Pancreas (tissue), 10 donors: ENCODE measurements around the gene LDLRAD4. TPM values are rescaled to one million over a fixed set of nuclear protein-coding genes. Genes with fewer than 3 reads are reported as not detected.

Experiments
- ATAC-seq, 4 donors: fragments of 200-7000 bp; cut with Tn5 transposase; one replicate each; pipeline versions ENCODE4 v1.8.0 to v1.9.1; 2020; ENCODE audit warnings: mild to moderate bottlenecking in 4 of 4, moderate library complexity in 4 of 4
- DNase-seq, 6 donors: peaks; one replicate each; pipeline ENCODE4 v3.0.0-alpha.2; 2020
- FAIRE-seq: peaks from 2 replicates; lab custom pipeline; 2012; peaks lifted over from hg19 to GRCh38; lab: Jason Lieb, UNC
- H3K27ac ChIP-seq, 4 donors: fragments of 200-600 bp; sonication (generic); 1 replicate in 3 of 4; 2 replicates in 1 of 4; pipeline versions ENCODE4 v1.5.0 to v1.8.0; 2020
- H3K27me3 ChIP-seq, 4 donors: fragments of 200-600 bp; one replicate each; pipeline ENCODE4 v1.8.0; 2021
- H3K36me3 ChIP-seq, 3 donors: fragments of 200-600 bp; sonication (generic) in 1 of 3; one replicate each; pipeline versions ENCODE4 v1.5.0 to v1.8.0; 2020 to 2021
- H3K4me1 ChIP-seq, 3 donors: fragments of 200-600 bp; one replicate each; pipeline ENCODE4 v1.8.0; 2021
- H3K4me3 ChIP-seq, 4 donors: fragments of 200-600 bp; sonication (generic) in 2 of 4; one replicate each; pipeline versions ENCODE4 v1.5.0 to v1.8.0; 2020 to 2021
- H3K9me3 ChIP-seq, 4 donors: fragments of 200-600 bp; one replicate each; pipeline ENCODE4 v1.8.0; 2021
- WGBS, 2 donors: extraction: QIAGEN DNeasy Blood & Tissue Kit; methylation state at CpG; one replicate each; pipeline ENCODE4 v1.1.7; 2013; 5-methylcytosine and 5-hydroxymethylcytosine counted together
- intact Hi-C, 3 donors: fragments of 100-400 bp; cut with DNase I; formaldehyde crosslinking; loops; one replicate each; pipeline versions ENCODE4 v1.11.1 to v1.14.2; 2022
- polyA plus RNA-seq, 2 donors: library from polyadenylated mRNA; stranded (reverse); fragments of 200-250 nt; gene quantifications; one replicate each; pipeline ENCODE4 v1.2.3, GENCODE V29; 2013
- total RNA-seq, 6 donors: library from RNA; stranded (reverse); fragmentation: NEBNext Ultra II Directional in 4 of 6; extraction: Animal tissue kit (Norgen Biotek cat#: 25700) in 4 of 6; gene quantifications; one replicate each; pipeline versions ENCODE4 v1.2.1 to v1.2.4, GENCODE V29; 2021 to 2023
- TF ChIP-seq, protein P1 (sequence below), 4 donors: fragments of 200-600 bp; sonication (generic) in 3 of 4; IDR thresholded peaks; one replicate each; pipeline versions ENCODE4 v1.5.0 to v1.8.0; 2021; ENCODE audit warnings: antibody characterized with exemption in 4 of 4
- donor health status: healthy with polysubstance abuse.
- donor health status: DM: no; HTN: no; CAD: no; lungs with moderate emphysema.
- donor health status: DM: no; HTN: no; CAD: no.
- donor health status: control.
- donor health status: control.
- donor health status: Bipolar disorder and iron deficiency.
- donor health status: DM: yes; HTN: yes; CAD: no.
- donor health status: DM: no; HTN: no; CAD: no.
- donor health status: DM: no; HTN: no; CAD: no.
- donor health status: DM: yes; HTN: yes; CAD: no.

LDLRAD4 gene
- total and polyA plus RNA-seq, 8 donors, result 2.5 to 21.8 (median 5.7) TPM

DNA sequence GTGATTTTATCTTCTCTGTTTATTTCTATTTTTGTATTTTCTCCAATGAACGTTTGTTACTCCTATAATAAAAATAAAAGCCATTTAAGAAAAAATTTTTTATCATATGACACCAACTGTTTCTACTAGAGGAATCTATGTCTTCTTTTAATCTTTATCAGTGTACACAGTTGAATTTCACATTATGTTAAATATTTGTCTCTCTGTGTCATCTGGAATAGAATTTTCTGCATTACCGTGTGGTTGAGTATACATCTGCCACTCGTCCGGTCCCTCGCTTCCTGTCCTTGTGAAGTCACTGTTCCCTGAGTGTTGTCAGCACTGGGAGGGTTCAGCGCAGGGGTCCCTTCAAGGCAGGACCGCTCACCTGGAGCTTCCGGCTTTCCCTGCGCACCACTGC is 99.2 kb downstream of the LDLRAD4 start:
- intact Hi-C loops, result no loop called here
- no peak overlapping the region for H3K4me3 ChIP-seq
- no peaks in the 10 kb centered on the region for H3K9me3 ChIP-seq
- no peaks in the 10 kb centered on the region for H3K27me3 ChIP-seq
- FAIRE-seq, result no peak
- DNase-seq, result no peak
- H3K36me3 ChIP-seq, result no peaks in the 10 kb centered on the region
- no peaks in the 10 kb centered on the region for H3K4me1 ChIP-seq
- H3K27ac ChIP-seq, result no peak overlapping the region
- ATAC-seq, result no peak
- TF ChIP-seq, protein P1, sequence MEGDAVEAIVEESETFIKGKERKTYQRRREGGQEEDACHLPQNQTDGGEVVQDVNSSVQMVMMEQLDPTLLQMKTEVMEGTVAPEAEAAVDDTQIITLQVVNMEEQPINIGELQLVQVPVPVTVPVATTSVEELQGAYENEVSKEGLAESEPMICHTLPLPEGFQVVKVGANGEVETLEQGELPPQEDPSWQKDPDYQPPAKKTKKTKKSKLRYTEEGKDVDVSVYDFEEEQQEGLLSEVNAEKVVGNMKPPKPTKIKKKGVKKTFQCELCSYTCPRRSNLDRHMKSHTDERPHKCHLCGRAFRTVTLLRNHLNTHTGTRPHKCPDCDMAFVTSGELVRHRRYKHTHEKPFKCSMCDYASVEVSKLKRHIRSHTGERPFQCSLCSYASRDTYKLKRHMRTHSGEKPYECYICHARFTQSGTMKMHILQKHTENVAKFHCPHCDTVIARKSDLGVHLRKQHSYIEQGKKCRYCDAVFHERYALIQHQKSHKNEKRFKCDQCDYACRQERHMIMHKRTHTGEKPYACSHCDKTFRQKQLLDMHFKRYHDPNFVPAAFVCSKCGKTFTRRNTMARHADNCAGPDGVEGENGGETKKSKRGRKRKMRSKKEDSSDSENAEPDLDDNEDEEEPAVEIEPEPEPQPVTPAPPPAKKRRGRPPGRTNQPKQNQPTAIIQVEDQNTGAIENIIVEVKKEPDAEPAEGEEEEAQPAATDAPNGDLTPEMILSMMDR (IDR thresholded peaks at IDR 0.05), result no peak
- WGBS, 2 donors, result 84 to 88% methylated on average over 9 of the region's 9 CpGs

DNA sequence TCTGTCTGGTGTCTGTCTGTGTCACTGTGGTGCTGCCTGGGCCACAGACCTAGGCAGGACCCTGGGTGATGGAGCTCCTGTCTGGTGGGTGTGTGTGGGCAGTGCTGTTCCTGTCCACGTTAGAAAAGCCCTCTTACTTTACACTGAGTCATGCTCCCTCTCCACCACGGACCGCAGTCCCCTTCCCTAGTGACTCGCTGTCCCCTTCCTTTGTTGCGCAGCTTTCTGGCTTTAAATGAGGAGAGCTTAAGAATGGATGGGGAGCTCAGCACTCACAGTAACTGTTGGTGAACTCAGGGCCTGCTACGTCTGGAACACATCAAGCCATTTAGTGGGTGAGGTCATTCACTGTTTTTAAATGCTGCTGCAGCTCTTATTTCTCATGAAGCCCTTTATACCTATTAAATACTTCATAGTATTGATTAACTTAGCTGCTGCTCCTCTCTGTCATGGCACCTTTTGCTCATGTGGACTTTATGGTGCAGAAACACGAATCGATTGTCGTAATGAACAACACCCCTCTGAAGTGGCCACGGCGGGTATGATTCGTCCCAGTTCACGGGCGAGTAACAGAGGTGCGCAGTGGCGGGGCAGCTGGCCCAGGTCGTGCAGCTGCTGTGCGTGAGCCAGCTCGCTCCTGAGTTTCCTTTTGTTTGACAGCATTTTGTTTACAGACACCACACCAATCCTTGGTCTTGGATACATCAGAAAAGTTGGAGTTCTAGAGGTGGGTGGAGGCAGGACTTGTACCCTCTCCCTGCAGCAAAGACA is 100.4 kb downstream of the LDLRAD4 start:
- 76 to 81% methylated on average over 19 of the region's 19 CpGs for WGBS, 2 donors
- no peaks in the 10 kb centered on the region for H3K27me3 ChIP-seq
- no peak for ATAC-seq
- no peak overlapping the region for H3K4me3 ChIP-seq
- no peaks in the 10 kb centered on the region for H3K36me3 ChIP-seq
- no peak for FAIRE-seq
- H3K4me1 ChIP-seq, result no peaks in the 10 kb centered on the region
- TF ChIP-seq, protein P1 (IDR thresholded peaks at IDR 0.05), result no peak
- H3K27ac ChIP-seq, result no peak overlapping the region
- no peaks in the 10 kb centered on the region for H3K9me3 ChIP-seq
- intact Hi-C loops, result no loop called here
- DNase-seq, result no peak

DNA sequence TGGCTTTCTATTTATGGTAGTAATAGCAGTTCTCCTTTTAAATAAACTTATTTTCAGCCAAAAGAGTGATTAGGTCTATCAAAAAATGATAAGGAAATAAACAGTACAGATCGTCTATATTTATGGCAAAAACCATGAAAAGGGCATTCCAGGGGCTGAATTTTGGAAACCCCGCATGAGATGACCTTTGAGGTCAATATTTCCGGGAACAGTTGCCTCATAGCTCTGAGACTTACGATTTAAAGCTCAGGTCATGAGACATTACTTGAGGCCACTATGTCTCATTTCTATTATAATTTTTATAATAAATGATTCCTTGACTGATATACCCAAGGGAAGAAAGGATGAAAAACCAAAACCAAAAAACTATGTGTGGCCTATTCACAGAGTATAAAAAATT is 101.1 kb downstream of the LDLRAD4 start:
- Histone ChIP-seq H3K9me3 (no peaks in the 10 kb centered on the region), H3K27me3 (no peaks in the 10 kb centered on the region), H3K27ac (no peak overlapping the region), H3K4me1 (no peaks in the 10 kb centered on the region), H3K4me3 (no peak overlapping the region), H3K36me3 (no peaks in the 10 kb centered on the region)
- DNase-seq (no peak), ATAC-seq (peak in 1 of 4 donors; percentile 34), FAIRE-seq (no peak)
- TF ChIP-seq, protein P1 (IDR thresholded peaks at IDR 0.05), result no peak
- 53 to 58% methylated on average over 4 of the region's 4 CpGs for WGBS, 2 donors
- intact Hi-C loops, result no loop called here

DNA sequence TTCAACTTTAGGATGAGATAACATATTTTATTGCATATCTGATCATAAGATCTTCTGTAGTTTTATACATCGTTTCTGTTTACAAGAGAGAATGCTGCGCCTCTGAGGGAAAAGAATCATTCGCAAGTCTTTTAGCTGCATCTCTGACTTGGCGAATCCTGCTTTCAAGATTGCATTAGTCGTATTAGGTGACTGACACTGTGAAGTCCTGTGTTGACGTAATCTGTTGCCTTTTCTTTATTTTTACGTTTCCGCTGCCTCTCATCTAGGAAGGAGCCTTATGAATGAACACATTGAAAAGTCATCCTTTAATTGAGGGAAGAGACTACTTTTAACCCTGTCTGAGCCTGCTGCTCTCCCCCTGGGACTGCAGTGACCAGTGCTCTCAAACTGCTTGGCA is 101.5 kb downstream of the LDLRAD4 start:
- ATAC-seq, result no peak

More for the DNA sequence above, 101.5 kb downstream of the LDLRAD4 start:
- intact Hi-C loops, result no loop called here
- WGBS, 2 donors, result 75% methylated on average over 8 of the region's 8 CpGs
- no peaks in the 10 kb centered on the region for H3K9me3 ChIP-seq
- DNase-seq (no peak), FAIRE-seq (no peak)
- H3K27ac ChIP-seq, result no peak overlapping the region
- no peaks in the 10 kb centered on the region for H3K4me1 ChIP-seq
- TF ChIP-seq, protein P1 (IDR thresholded peaks at IDR 0.05), result no peak
- H3K36me3 ChIP-seq, result no peaks in the 10 kb centered on the region
- no peak overlapping the region for H3K4me3 ChIP-seq
- no peaks in the 10 kb centered on the region for H3K27me3 ChIP-seq
